ENCODE results near the gene AKAP14. TPM values are rescaled to one million over a fixed set of nuclear protein-coding genes. Genes with fewer than 3 reads are reported as not detected.
"Not testable (repeated sequence)": the region's sequence is repeated elsewhere in the genome, so short reads cannot be mapped to it uniquely, and the experiment has no call there.

AKAP14 gene
- total RNA-seq, 1 donor from 2014 or later = not detected

DNA sequence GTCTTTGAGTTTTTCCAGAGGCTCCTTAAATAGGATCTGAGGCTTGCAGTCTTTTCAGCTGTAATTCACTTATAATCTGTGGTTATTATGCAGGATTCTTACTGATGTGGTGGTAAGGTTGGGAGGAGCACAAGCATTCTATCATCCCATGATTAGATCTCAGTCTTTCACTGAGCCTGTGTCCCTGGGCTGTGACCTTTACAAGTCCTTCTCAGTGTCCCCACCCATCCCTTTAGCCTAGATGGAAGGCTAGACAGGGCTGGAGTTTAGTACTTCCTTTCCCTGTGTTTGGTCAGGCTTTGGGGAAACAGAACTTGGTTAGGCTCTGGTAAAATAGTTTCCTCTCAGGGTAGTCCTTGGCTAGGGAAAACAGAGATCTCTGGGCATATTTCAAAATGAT lies 64.9 kb downstream of the AKAP14 start:
- H3K27me3 Mint-ChIP-seq (ENCODE audit: low read depth) = peaks cover 1% of the 10 kb centered on the region
- no peak overlapping the region for H3K4me3 Mint-ChIP-seq
- DNase-seq (ENCODE audit: low spot score in 2 of 2, unreplicated experiment in 2 of 2) = no peak
- peaks cover 38% of the 10 kb centered on the region for H3K9me3 Mint-ChIP-seq
- no peaks in the 10 kb centered on the region for H3K4me1 Mint-ChIP-seq
- TF ChIP-seq, protein P1, sequence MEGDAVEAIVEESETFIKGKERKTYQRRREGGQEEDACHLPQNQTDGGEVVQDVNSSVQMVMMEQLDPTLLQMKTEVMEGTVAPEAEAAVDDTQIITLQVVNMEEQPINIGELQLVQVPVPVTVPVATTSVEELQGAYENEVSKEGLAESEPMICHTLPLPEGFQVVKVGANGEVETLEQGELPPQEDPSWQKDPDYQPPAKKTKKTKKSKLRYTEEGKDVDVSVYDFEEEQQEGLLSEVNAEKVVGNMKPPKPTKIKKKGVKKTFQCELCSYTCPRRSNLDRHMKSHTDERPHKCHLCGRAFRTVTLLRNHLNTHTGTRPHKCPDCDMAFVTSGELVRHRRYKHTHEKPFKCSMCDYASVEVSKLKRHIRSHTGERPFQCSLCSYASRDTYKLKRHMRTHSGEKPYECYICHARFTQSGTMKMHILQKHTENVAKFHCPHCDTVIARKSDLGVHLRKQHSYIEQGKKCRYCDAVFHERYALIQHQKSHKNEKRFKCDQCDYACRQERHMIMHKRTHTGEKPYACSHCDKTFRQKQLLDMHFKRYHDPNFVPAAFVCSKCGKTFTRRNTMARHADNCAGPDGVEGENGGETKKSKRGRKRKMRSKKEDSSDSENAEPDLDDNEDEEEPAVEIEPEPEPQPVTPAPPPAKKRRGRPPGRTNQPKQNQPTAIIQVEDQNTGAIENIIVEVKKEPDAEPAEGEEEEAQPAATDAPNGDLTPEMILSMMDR (IDR thresholded peaks at IDR 0.05; ENCODE audit: unreplicated experiment) = no peak
- no peaks in the 10 kb centered on the region for H3K36me3 Mint-ChIP-seq
- H3K27ac Mint-ChIP-seq = no peak overlapping the region

DNA sequence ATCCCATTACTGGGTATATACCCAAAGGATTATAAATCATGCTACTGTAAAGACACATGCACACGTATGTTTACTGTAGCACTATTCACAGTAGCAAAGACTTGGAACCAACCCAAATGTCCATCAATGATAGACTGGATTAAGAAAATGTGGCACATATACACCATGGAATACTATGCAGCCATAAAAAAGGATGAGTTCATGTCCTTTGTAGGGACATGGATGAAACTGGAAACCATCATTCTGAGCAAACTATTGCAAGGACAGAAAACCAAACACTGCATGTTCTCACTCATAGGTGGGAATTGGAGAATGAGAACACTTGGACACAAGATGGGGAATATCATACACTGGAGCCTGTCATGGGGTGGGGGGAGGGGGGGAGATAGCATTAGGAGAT lies 71.1 kb downstream of the AKAP14 start:
- H3K36me3 Mint-ChIP-seq; H3K4me1 Mint-ChIP-seq; H3K27ac Mint-ChIP-seq; H3K27me3 Mint-ChIP-seq (ENCODE audit: low read depth); H3K4me3 Mint-ChIP-seq; DNase-seq (ENCODE audit: low spot score in 2 of 2, unreplicated experiment in 2 of 2): not testable (repeated sequence)
- peaks cover 29% of the 10 kb centered on the region for H3K9me3 Mint-ChIP-seq

Other genes starting within 250 kb of the AKAP14 start
- 57.6 to 62.7 TPM (median 58.1 TPM) in 3 replicates for gene SEPTIN6, start 202.7 kb upstream of the AKAP14 start, total RNA-seq
- 0.38 TPM in 2 of 3 replicates, not detected in the other for gene SOWAHD, start 137.3 kb upstream of the AKAP14 start, total RNA-seq
- 2,086 to 2,208 TPM (median 2,190 TPM) in 3 replicates for gene RPL39, start 104.3 kb upstream of the AKAP14 start, total RNA-seq
- 20.7 to 21.5 TPM (median 20.8 TPM) in 3 replicates for gene UPF3B, start 42.9 kb upstream of the AKAP14 start, total RNA-seq
- 9.1 to 11.7 TPM (median 9.7 TPM) in 3 replicates for gene RNF113A, start 24.2 kb upstream of the AKAP14 start, total RNA-seq
- gene NDUFA1, start 24.1 kb upstream of the AKAP14 start, total RNA-seq = 54.7 to 57.4 TPM (median 57.3 TPM) in 3 replicates
- 9.0 to 10.0 TPM (median 9.3 TPM) in 3 replicates for gene NKAP, start 47.9 kb downstream of the AKAP14 start, total RNA-seq
- not detected in 3 replicates for gene RHOXF2B, start 181.8 kb downstream of the AKAP14 start, total RNA-seq
- gene RHOXF1, start 220.0 kb downstream of the AKAP14 start, total RNA-seq = 0.47 to 0.89 TPM (median 0.52 TPM) in 3 replicates

Measured in mesothelial cell of epicardium (in vitro differentiated cells).